ENCODE measurements around the gene DCAF8L2.

The DCAF8L2 gene

DNA sequence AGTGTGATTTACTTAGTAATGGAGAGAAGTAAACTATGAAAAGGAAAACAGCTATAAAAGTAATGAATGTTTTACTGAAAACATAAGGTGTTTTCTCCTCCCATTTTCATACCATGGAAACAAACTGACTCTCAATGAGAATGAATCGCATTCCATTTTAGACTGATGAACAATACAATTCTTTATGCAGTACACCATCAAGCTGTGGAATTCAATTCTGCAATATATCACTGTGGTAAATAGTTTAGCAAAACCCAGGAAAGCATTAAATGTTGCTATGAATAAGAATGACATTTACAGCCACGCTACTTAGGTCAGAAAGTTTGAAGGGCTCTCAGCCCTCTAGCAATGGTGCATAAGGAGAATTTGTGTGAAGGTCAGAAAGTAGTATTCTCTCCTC is 7.4 kb downstream of the DCAF8L2 start:
- H3K27ac ChIP-seq (ENCODE audit: extremely low read depth, low read depth, low read length) = no peak overlapping the region
- H3K4me1 ChIP-seq (ENCODE audit: control insufficient read depth, insufficient read depth, low read length) = no peaks in the 10 kb centered on the region
- H3K36me3 ChIP-seq (ENCODE audit: control insufficient read depth in 2 of 2, insufficient read depth in 1 of 2, low read length in 2 of 2) = no peaks in the 10 kb centered on the region
- ChIA-PET CTCF (interaction anchor here (0.5 kb wide), 1 partner anchor 11 kb away, joined by 6 read pairs; no protein-coding TSS in a partner anchor), POLR2A (no interaction called here)
- TF ChIP-seq, protein P1, sequence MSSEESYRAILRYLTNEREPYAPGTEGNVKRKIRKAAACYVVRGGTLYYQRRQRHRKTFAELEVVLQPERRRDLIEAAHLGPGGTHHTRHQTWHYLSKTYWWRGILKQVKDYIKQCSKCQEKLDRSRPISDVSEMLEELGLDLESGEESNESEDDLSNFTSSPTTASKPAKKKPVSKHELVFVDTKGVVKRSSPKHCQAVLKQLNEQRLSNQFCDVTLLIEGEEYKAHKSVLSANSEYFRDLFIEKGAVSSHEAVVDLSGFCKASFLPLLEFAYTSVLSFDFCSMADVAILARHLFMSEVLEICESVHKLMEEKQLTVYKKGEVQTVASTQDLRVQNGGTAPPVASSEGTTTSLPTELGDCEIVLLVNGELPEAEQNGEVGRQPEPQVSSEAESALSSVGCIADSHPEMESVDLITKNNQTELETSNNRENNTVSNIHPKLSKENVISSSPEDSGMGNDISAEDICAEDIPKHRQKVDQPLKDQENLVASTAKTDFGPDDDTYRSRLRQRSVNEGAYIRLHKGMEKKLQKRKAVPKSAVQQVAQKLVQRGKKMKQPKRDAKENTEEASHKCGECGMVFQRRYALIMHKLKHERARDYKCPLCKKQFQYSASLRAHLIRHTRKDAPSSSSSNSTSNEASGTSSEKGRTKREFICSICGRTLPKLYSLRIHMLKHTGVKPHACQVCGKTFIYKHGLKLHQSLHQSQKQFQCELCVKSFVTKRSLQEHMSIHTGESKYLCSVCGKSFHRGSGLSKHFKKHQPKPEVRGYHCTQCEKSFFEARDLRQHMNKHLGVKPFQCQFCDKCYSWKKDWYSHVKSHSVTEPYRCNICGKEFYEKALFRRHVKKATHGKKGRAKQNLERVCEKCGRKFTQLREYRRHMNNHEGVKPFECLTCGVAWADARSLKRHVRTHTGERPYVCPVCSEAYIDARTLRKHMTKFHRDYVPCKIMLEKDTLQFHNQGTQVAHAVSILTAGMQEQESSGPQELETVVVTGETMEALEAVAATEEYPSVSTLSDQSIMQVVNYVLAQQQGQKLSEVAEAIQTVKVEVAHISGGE (tag by site-specific recombination; conservative IDR thresholded peaks at IDR 0.05; ENCODE audit: low read depth) = no peak
- TF ChIP-seq GLIS1 (tag by site-specific recombination; IDR thresholded peaks at IDR 0.05) = no peak
- no peak for TF ChIP-seq ZNF112 (tag by site-specific recombination; IDR thresholded peaks at IDR 0.05)
- no peak for TF ChIP-seq ZNF2 (tag by site-specific recombination; IDR thresholded peaks at IDR 0.05)
- TF ChIP-seq ZNF843 (tag by site-specific recombination; IDR thresholded peaks at IDR 0.05) = no peak
- TF ChIP-seq, protein P2, sequence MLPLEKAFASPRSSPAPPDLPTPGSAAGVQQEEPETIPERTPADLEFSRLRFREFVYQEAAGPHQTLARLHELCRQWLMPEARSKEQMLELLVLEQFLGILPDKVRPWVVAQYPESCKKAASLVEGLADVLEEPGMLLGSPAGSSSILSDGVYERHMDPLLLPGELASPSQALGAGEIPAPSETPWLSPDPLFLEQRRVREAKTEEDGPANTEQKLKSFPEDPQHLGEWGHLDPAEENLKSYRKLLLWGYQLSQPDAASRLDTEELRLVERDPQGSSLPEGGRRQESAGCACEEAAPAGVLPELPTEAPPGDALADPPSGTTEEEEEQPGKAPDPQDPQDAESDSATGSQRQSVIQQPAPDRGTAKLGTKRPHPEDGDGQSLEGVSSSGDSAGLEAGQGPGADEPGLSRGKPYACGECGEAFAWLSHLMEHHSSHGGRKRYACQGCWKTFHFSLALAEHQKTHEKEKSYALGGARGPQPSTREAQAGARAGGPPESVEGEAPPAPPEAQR (tag by site-specific recombination; IDR thresholded peaks at IDR 0.05) = no peak
- no peaks in the 10 kb centered on the region for H3K9me3 ChIP-seq (ENCODE audit: control insufficient read depth, insufficient read depth, low read depth, low read length)
- no peak overlapping the region for H3K4me3 ChIP-seq (ENCODE audit: low read depth, low read length)

DNA sequence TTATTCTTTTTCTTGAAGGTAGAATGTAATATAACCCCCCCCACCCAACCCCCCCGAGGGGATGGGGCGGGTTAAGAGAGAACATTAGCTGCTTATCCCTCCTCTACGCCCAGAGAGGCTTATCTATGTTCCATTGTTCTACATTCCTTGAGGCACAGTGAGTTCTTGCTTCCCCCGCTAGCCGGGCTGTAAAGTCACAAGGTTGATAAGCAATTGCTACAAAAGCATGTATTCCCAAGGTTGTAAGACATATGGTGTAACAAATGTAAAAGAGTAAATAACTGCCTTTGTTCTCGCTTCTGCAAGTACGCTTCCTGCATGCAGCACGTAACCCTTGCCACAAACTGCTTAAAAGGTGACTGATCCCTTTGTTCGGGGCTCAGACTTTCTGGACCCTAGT is 8.2 kb downstream of the DCAF8L2 start:
- H3K4me3 ChIP-seq (ENCODE audit: low read depth, low read length) = no peak overlapping the region
- no peaks in the 10 kb centered on the region for H3K36me3 ChIP-seq (ENCODE audit: control insufficient read depth in 2 of 2, insufficient read depth in 1 of 2, low read length in 2 of 2)
- ChIA-PET CTCF (no interaction called here), POLR2A (no interaction called here)
- H3K4me1 ChIP-seq (ENCODE audit: control insufficient read depth, insufficient read depth, low read length) = no peaks in the 10 kb centered on the region
- no peak overlapping the region for H3K27ac ChIP-seq (ENCODE audit: extremely low read depth, low read depth, low read length)
- H3K9me3 ChIP-seq (ENCODE audit: control insufficient read depth, insufficient read depth, low read depth, low read length) = no peaks in the 10 kb centered on the region
- TF ChIP-seq ZBTB17 (tag by site-specific recombination; IDR thresholded peaks at IDR 0.05) = no peak
- TF ChIP-seq ZNF223 (tag by site-specific recombination; IDR thresholded peaks at IDR 0.05) = no peak
- TF ChIP-seq SP2 (tag by site-specific recombination; IDR thresholded peaks at IDR 0.05) = no peak
- TF ChIP-seq ZNF266 (tag by site-specific recombination; IDR thresholded peaks at IDR 0.05; ENCODE audit: low read depth) = no peak
- TF ChIP-seq ZNF10 (tag by site-specific recombination; IDR thresholded peaks at IDR 0.05) = no peak
- TF ChIP-seq ZNF366 (tag by site-specific recombination; conservative IDR thresholded peaks at IDR 0.05) = no peak
- no peak for TF ChIP-seq ZNF623 (tag by site-specific recombination; IDR thresholded peaks at IDR 0.05)
- TF ChIP-seq ZNF837 (tag by site-specific recombination; IDR thresholded peaks at IDR 0.05) = no peak
- no peak for TF ChIP-seq OVOL3 (tag by site-specific recombination; IDR thresholded peaks at IDR 0.05)
- no peak for TF ChIP-seq ZNF558 (tag by site-specific recombination; IDR thresholded peaks at IDR 0.05)
- TF ChIP-seq KLF9 (tag by site-specific recombination; IDR thresholded peaks at IDR 0.05; ENCODE audit: low read depth) = no peak
- TF ChIP-seq, protein P3, sequence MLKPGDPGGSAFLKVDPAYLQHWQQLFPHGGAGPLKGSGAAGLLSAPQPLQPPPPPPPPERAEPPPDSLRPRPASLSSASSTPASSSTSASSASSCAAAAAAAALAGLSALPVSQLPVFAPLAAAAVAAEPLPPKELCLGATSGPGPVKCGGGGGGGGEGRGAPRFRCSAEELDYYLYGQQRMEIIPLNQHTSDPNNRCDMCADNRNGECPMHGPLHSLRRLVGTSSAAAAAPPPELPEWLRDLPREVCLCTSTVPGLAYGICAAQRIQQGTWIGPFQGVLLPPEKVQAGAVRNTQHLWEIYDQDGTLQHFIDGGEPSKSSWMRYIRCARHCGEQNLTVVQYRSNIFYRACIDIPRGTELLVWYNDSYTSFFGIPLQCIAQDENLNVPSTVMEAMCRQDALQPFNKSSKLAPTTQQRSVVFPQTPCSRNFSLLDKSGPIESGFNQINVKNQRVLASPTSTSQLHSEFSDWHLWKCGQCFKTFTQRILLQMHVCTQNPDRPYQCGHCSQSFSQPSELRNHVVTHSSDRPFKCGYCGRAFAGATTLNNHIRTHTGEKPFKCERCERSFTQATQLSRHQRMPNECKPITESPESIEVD (tag by site-specific recombination; IDR thresholded peaks at IDR 0.05) = no peak
- no peak for TF ChIP-seq ZFP37 (tag by site-specific recombination; IDR thresholded peaks at IDR 0.05)
- TF ChIP-seq ZNF629 (tag by site-specific recombination; IDR thresholded peaks at IDR 0.05) = no peak
- TF ChIP-seq MZF1 (tag by site-specific recombination; IDR thresholded peaks at IDR 0.05; ENCODE audit: borderline replicate concordance) = no peak

Measured in HEK293 (cell line).